Measurements from ENCODE around the gene LTF. TPM values are rescaled to one million over a fixed set of nuclear protein-coding genes. Genes with fewer than 3 reads are reported as not detected.
A peak's percentile ranks its signal among the peaks of the same experiment; 100 is the strongest.
"Not testable (repeated sequence)": the region's sequence is repeated elsewhere in the genome, so short reads cannot be mapped to it uniquely, and the experiment has no call there.

The LTF gene
- total RNA-seq, 1 experiment from 2014 or later: not detected

DNA sequence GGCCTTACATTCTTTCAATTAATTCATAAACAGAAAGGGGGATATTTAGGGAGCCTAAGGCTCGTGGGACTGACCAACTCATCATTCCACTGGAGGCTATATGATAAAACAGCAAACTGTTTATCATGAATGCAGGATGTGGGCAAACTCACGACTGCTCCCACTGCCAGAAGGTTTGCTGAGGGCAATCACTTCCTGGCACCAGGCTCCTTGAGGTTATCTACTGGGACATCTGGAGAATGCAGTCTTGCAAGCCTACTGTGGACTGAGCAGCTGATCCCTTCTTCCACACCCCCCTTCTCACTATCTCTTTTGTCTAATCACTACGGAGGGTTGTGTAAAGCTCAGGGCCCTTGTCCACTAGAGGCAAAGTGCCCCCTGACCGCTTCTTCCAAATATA, 31.6 kb downstream of the LTF start:
- not testable (repeated sequence) for H3K4me3 ChIP-seq, H3K36me3 ChIP-seq, H3K9me3 ChIP-seq, DNase-seq, H3K27me3 ChIP-seq

DNA sequence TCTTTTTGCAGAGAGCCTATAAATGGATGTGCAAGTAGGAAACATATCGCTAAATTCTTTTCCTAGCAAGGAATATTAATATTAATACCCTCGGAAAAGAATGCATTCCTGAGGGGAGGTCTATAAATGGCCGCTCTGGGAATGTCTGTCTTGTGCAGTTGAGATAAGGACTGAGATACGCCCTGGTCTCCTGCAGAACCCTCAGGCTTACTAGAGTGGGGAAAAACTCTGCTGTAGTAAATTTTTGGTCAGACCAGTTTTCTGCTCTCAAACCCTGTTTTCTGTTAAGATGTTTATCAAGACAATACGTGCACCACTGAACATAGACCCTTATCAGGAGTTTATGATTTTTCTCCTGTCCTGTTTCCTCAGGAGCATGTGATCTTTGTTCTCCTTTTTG, 32.8 kb downstream of the LTF start:
- H3K9me3 ChIP-seq, H3K4me3 ChIP-seq, H3K27me3 ChIP-seq, DNase-seq, H3K36me3 ChIP-seq: not testable (repeated sequence)

DNA sequence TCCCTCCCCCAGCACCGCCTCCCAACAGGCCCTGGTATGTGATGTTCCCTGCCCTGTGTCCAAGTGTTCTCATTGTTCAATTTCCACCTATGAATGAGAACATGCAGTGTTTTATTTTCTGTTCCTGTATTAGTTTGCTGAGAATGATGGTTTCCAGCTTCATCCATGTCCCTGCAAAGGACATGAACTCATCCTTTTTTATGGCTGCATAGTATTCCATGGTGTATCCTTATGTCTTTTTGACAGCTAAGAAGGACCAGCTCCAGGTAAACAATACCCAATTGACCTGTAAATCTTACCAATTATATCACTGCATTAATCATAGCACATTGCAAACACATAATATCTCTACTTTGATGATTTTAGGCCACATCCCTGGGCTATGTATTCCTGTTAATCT, 33.8 kb downstream of the LTF start:
- not testable (repeated sequence) for DNase-seq, H3K9me3 ChIP-seq, H3K4me3 ChIP-seq, H3K36me3 ChIP-seq, H3K27me3 ChIP-seq

DNA sequence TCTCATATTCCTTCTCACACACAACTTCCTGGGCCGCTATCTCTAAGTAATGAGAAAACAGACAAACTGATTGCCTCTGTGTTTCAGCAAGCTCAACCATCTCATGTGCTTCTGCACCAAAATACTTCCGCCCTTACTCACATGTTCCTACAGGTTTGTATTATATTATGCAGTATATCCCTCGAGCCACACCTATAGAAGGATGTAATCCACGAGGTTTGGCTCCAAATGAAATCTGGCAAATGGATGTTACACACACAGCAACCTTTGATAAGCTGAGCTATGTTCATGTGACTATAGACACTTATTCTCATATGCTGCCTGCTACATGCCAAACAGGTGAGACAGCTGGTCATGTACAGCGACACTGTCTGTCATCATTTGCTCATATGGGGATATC, 35.0 kb downstream of the LTF start:
- Histone ChIP-seq H3K36me3 (no peaks in the 10 kb centered on the region), H3K9me3 (no peaks in the 10 kb centered on the region), H3K4me3 (no peak overlapping the region), H3K27me3 (no peaks in the 10 kb centered on the region)
- no peak for DNase-seq

DNA sequence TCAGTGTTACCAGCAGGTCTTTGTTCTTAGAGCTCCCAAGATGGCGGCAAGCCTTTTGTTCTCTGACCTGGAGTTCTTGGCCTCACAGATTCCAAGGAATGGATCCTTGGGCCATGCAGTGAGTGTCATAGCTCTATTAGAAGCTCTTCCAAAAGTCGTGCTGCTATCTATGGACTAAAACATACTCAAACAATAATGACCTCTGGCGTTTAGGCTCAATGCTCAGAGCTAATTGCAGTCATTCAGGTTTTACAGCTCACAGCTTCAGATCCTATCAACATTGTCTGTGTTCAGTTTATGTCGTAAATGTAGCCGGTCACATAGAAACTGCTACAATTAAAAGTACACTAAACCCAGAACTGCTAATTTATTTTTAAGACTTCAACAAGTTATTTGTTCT, 35.5 kb downstream of the LTF start:
- Histone ChIP-seq H3K36me3 (no peaks in the 10 kb centered on the region), H3K27me3 (no peaks in the 10 kb centered on the region), H3K4me3 (no peak overlapping the region), H3K9me3 (no peaks in the 10 kb centered on the region)
- no peak for DNase-seq

DNA sequence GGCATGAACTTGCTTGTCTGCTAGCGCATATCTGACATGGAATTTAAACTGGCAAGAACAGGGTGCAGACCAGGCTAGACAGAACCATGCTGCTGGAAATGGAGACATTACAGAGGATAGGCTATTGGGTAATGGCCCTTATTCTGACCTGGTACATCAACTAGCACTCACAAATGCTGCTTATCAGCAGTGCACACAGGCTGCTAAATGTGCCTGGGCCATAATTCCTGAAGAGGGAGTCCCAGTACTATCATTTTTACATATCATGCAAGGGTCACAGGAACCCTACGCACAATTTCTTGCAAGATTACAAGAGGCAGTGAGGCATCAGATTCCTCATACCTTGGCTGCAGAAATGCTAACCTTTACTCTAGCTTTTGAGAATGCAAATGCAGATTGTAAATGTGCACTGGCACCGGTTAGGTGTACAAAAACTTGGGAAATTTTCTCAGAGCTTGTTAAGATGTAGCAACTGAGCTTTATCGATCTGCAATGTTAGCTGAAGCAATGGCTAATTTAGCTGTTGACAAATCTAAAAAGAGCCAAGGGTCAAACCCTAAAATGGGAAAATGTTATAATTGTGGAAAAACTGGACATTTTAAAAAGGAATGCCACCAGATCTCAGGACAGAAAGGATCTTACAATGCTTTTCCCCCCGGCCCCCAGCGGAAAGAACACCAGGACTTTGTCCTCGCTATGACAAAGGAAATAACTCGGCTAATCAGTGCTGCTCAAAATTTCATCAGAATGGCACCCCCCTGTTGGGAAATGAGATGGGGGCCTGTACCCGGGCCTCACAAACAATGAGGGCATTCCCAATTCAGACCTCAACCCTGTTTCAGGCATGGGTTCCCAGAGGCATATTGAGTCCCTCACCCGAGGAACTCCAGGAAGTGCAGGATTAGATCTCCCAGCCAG, 36.5 kb downstream of the LTF start:
- H3K36me3 ChIP-seq: no peaks in the 10 kb centered on the region
- H3K4me3 ChIP-seq: no peak overlapping the region
- no peak for DNase-seq
- no peaks in the 10 kb centered on the region for H3K27me3 ChIP-seq
- no peaks in the 10 kb centered on the region for H3K9me3 ChIP-seq

DNA sequence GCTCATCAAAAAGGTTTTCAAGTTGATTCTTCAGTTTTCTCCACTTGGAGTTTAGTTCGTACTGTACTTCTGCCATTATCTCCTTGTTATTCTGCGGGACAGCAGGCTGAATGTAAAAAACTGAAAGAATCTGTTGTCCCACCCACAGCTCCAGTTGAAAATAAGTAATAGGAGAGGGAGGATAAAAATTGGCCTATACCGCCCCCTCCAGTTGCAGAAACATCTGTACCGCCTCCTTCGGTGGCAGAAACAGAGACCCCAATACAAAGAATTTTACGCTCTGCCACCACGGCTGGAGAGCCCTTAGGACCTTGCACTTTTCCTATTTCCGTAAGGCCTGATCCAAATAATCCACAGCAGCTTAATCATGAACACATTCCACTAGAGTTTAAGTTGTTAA, 37.3 kb downstream of the LTF start:
- not testable (repeated sequence) for H3K36me3 ChIP-seq, H3K4me3 ChIP-seq, H3K9me3 ChIP-seq, DNase-seq, H3K27me3 ChIP-seq

DNA sequence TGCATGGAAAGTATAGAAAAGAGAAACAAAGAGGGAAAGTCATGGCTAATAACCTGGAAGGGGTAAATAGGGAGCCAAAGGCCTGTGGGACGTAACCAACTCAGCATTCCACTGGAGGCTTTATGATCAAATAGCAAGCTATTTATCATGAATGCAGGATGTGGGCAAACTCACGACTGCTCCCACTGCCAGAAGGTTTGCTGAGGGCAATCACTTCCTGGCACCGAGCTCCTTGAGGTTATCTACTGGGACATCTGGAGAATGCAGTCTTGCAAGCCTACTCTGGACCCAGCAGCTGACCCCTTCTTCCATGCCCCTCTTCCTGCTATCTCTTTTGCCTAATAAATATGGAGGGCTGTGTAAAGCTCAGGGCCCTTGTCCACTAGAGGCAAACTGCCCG, 38.2 kb downstream of the LTF start:
- not testable (repeated sequence) for H3K36me3 ChIP-seq, H3K4me3 ChIP-seq, H3K9me3 ChIP-seq, H3K27me3 ChIP-seq
- DNase-seq: peak; percentile 28

DNA sequence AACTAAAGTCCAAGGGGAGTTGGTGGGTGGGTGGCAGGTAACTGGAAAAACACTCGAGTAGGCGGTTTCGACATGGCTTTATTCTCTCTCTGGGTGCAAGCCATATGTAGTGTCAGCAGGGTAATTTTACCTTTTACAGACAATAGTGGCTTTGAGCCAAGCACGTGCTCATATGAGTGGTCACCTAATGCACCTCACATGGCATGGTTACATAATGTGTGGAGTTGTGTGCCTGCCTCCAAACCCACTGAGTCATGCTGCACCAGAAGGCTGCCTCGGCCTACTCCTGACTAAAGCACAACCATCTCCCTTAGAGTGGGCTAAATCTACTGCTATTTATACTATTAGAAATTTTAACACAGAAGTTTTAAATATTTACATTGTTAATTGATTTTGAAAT, 41.1 kb downstream of the LTF start:
- peak; percentile 38 for DNase-seq
- no peak overlapping the region for H3K4me3 ChIP-seq
- no peaks in the 10 kb centered on the region for H3K36me3 ChIP-seq
- H3K9me3 ChIP-seq: no peaks in the 10 kb centered on the region
- no peaks in the 10 kb centered on the region for H3K27me3 ChIP-seq

DNA sequence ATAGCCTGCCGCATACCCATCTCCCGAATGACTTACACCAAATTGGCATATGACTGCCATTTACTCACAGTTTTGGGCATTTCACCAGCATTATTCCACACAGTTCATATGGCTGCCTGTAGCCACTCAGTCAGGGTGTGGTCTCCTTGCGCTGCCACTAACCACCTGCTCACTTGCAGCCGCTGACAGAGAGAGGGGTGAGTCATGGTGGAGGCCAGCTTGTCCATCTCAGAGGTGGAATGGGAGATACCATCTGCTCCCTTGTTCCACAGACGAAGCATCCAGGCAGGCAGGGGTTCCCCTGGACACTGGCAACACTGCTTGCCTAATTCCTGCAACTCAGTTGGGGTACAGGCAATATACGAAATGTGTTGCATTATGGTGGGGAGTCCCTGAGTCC, 42.1 kb downstream of the LTF start:
- no peaks in the 10 kb centered on the region for H3K9me3 ChIP-seq
- peak; percentile 88 for DNase-seq
- no peaks in the 10 kb centered on the region for H3K27me3 ChIP-seq
- H3K36me3 ChIP-seq: no peaks in the 10 kb centered on the region
- no peak overlapping the region for H3K4me3 ChIP-seq

DNA sequence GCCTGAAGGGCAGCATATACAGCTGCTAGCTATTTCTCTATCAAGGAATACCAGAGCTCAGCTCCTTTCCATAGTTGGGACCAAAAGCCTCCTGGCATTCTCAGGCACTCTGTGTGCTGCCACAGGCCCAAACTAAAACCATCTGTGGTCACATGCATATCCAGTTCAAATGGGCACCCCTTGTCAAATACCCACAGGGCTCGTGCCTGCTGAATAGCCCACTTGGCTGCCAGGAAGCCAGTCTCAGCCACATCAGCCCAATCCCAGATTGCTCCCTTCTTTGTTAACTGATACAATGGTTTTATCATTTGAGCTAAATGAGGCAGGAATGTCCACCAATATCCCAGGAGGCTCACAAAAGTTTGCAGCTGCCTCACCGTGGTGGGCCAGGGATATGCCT, 43.8 kb downstream of the LTF start:
- Histone ChIP-seq H3K27me3 (no peaks in the 10 kb centered on the region), H3K9me3 (no peaks in the 10 kb centered on the region), H3K4me3 (no peak overlapping the region), H3K36me3 (no peaks in the 10 kb centered on the region)
- no peak for DNase-seq

DNA sequence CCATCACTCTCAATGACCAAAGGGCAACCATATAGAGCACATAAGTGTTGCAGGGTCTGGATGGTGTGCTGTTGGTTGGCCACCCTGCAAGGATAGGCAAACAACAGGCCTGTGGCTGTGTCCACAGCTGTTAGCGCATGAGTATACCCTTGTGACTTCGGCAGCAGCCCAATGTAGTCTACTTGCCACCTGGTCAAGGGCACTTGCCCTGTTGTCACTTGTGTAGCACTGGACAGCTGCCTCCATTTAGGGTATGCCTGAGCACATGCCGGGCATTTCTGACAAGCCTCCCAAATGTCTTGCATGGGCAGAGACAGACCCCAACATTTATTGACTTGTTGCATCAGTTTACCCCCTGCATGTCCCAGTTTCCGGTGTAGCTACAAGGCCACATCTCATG, 44.9 kb downstream of the LTF start:
- Histone ChIP-seq H3K36me3 (no peaks in the 10 kb centered on the region), H3K9me3 (no peaks in the 10 kb centered on the region), H3K27me3 (no peaks in the 10 kb centered on the region), H3K4me3 (no peak overlapping the region)
- DNase-seq: no peak

DNA sequence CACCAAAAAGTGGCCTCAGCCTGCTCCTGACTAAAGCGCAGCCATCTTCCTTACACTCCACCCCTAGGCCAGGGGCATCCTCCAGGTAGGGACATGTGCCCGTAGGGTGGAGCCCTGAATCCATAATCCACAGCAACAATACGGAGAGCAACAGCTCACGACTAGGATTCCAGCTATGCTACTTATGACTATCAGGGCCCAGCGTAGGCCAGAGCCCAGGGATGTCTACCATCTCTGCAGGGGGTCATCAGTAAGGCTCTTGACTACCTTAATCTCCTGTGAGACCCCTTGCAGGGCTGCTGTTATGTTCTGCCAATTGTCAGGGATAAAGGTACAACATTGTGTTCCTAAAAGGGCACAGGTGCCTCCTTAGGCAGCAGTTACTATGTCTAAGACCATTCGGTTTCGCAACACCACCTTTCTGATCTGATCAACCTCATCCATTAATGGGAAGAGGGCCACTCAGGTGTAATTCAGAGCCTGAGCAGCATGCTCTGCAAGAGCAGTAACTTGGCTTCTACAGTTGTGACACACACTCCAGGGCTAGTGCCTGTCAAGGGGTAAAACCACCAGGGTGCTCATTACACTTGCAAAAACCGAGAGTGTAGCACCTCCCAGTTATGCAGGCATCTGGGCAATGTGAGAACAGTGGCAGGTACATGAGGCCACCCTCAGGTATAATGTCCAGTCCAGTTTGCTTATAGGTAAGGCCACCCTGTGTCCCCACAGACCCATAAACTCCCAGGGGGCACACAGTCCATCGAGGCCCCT, 46.7 kb downstream of the LTF start:
- Histone ChIP-seq H3K36me3 (no peaks in the 10 kb centered on the region), H3K27me3 (no peaks in the 10 kb centered on the region)
- no peak for DNase-seq

DNA sequence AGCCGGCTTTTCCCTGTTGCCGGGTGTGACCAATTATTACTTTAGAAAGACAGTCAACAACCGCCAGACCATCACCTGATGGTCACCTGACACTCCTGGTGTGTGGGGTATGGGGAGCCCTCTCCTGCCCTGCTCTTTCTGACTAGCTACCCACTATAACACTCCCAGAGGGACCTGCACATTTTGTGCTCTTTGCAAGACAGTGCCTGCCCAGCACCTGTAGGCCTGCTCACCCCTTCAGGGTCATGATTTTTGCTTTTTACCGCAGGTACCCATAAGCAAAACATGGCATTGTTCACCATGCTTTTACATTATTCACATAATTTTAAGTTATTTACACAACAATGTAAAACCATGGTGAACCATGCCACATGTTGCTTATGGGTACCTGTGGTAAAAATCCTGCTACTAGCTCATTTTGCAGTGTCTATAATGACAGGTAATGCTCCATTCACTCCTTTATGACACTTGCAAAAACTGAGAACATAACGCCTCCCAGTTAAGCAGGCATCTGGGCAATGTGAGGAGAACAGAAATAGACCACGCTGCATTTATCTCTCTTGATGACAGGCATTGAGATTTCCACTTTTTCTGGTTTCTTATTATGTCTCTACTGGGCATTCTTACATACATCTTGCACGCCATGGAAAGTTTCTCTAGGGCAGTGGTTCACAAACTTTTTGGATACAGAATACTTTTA, 47.7 kb downstream of the LTF start:
- no peak for DNase-seq
- Histone ChIP-seq H3K27me3 (no peaks in the 10 kb centered on the region), H3K36me3 (no peaks in the 10 kb centered on the region), H3K9me3 (no peaks in the 10 kb centered on the region), H3K4me3 (no peak overlapping the region)

More for the DNA sequence above, 46.7 kb downstream of the LTF start:
- no peaks in the 10 kb centered on the region for H3K9me3 ChIP-seq
- no peak overlapping the region for H3K4me3 ChIP-seq

DNA sequence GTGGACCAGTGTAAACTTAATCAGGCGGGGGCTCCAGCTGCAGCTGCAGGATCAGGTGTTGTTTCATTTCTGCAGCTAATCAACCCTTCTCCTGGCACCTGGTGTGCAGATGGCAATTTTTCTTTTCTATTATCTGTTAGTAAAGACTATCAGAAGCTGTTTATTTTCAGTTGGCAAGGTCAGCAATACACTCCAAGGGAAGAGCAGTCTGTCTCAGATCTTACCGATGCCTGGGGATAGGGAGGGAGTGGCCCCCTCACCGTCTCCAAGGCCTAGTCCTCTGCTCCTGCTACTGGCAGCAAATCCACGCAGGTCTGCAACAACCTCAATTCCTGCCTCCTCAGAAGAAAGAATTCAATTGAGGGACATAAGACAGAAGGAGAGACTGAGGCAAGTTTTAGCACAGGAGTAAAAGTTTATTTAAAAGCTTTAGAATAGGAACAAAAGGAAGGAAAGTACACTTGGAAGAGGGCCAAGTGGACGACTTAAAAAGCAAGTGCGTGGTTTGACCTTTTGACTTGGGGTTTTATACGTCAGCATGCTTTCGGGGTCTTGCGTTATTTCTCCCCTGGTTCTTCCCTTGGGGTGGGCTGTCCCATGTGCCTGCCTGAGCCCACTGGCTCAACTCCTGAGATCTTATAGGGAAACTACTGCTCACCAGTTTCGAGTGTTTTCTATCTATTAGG, 48.4 kb downstream of the LTF start:
- no peaks in the 10 kb centered on the region for H3K9me3 ChIP-seq
- H3K4me3 ChIP-seq: no peak overlapping the region
- no peaks in the 10 kb centered on the region for H3K27me3 ChIP-seq
- no peaks in the 10 kb centered on the region for H3K36me3 ChIP-seq
- no peak for DNase-seq

DNA sequence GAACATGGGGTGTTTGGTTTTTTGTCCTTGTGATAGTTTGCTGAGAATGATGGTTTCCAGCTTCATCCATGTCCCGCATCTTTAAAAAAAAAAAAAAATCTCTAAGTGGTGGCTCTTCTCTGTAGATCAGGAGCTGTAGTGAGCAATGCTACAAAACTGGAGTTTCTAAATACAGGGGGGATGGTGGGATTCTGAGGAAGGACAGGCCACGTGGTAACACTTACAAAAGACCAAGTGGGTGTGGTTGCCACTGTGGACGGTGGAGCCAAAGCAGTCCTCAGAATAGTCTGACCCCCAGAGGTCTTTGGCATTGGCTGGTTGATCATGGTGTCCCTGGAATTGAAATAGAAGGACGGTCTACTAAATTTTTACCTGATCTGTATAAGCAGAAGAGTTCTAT, 50.0 kb downstream of the LTF start:
- no peaks in the 10 kb centered on the region for H3K36me3 ChIP-seq
- no peaks in the 10 kb centered on the region for H3K9me3 ChIP-seq
- H3K4me3 ChIP-seq: no peak overlapping the region
- DNase-seq: no peak
- no peaks in the 10 kb centered on the region for H3K27me3 ChIP-seq

DNA sequence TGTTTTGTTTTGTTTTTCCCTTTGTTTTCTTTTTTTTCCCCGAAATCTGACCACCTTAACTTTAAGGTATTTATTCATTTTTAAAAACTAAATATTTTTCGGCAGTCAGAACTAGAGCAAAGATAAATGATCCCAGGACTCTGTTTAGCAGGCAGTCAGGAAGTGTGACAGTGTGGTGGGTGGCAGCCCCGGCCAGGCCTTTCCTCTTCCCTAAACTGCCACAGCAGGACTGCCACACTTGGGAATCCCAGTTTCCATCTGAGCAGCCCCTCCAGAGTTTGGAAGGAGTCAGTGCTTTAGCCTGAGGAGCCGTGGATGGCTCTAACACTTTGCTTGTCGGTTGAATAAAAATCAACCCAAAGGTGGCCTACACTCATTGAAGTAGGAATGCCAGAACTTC, 50.8 kb downstream of the LTF start:
- H3K27me3 ChIP-seq: no peaks in the 10 kb centered on the region
- no peaks in the 10 kb centered on the region for H3K9me3 ChIP-seq
- no peaks in the 10 kb centered on the region for H3K36me3 ChIP-seq
- DNase-seq: no peak
- no peak overlapping the region for H3K4me3 ChIP-seq

Measured in MG63 (cell line).